PFSK-1 (cell line): Measurements from ENCODE around the gene SPNS2.

ENCODE experiments used
- FOXP2 ChIP-seq: optimal IDR thresholded peaks from 2 replicates; pipeline ENCODE3; 2011; ENCODE audit warnings: borderline replicate concordance, control low read depth, inconsistent platforms; ENCODE audit not compliant: insufficient read depth; ENCODE audit errors: extremely low read length, extremely low read depth
- POLR2AphosphoS5 ChIP-seq: IDR thresholded peaks from 2 replicates; pipeline ENCODE4 v1.6.1; 2012; ENCODE audit warnings: low read depth, mild to moderate bottlenecking, control low read depth, low read length, moderate library complexity
- SIN3A ChIP-seq: IDR thresholded peaks from 2 replicates; pipeline ENCODE4 v1.6.1; 2012; ENCODE audit warnings: mild to moderate bottlenecking, low read length, moderate library complexity, borderline replicate concordance; ENCODE audit not compliant: insufficient read depth
- TAF1 ChIP-seq: IDR thresholded peaks from 2 replicates; pipeline ENCODE4 v1.6.1; 2012; ENCODE audit warnings: low read length, control low read depth, borderline replicate concordance; ENCODE audit not compliant: insufficient read depth

DNA sequence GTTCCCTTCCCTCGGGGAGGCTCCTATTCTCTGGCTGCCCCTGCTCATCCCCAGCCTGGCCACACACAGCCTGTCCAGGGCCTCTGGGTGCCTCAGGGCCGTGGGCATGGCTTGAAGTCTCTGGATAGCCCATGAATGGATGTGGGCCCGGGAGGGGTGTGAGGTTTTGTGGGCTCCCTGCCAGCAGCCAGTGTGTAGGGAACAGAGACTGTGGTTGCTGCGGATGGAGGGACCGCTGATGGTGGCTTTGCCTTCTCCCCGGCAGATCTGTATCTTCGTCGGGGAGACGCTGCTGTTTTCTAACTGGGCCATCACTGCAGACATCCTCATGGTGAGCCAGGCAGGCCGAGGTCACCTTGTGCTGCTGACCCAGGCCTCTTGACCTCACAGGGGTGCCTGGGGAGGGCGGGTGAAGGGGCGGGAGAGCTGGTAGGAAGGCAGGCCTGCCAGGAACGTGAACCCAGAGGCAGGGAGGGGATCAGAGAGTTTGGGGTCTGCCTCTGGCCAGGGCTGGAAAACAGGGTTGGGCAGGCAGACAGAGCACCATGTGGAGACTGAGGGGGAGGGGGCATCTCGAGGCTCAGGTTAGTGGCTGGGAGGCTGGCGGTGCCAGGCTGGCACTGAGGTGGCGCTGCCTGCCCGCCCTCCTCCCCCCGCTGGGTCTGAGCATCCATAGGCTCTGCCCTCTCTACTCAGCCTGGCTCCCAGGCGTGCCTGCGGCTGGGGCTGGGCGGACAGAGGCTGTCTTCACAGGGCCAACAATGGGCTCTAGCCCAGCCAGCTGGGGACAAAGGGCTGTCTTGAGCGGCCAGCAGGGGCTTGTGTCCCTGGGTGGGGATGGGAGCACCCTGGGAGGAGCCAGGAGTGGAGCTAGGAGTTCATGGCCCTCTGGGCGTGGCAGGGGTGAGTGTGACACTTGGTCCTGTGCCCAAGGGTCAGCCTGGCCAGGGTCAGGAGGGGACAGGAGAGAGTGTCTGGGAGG is 35.1 kb downstream of the SPNS2 start:
- no peak for TF ChIP-seq FOXP2
- TF ChIP-seq POLR2AphosphoS5 = no peak
- no peak for TF ChIP-seq TAF1
- TF ChIP-seq SIN3A = no peak
